ENCODE measurements around the gene PAPPA. TPM values are rescaled to one million over a fixed set of nuclear protein-coding genes. Genes with fewer than 3 reads are reported as not detected.

The PAPPA gene
- total and polyA plus RNA-seq, 9 donors, result 0.61 to 5.5 (median 2.6) TPM

DNA sequence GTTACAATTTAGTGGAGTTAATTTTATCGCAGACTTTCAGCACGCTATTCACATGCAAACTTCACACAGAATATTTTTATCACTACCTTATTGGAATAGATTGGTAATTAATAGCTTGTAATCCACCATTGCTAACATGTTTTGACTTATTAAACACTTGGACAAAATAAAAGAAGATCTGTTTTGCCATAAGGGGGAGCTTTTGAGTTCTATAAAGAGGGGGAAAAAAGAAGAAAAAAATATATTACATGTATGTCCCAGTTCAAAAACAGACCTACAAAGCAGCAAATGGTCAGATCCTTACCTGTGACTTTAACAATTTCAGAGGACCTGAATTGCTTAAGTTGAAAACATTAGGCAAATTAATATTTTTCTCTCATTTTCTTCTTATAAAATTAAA is 1.2 kb upstream of the PAPPA start:
- Histone ChIP-seq H3K9me3 (no peaks in the 10 kb centered on the region), H3K27me3 (no peaks in the 10 kb centered on the region), H3K36me3 (no peaks in the 10 kb centered on the region), H3K4me1 (ENCODE audit: insufficient read depth) (peaks cover 5% of the 10 kb centered on the region), H3K27ac (peak overlapping the region in 1 of 2 donors; percentile 79), H3K4me3 (no peak overlapping the region)
- 40 to 44% (median 41%) methylated on average over 2 of the region's 2 CpGs for WGBS, 3 donors
- no peak for DNase-seq
- intact Hi-C loops (cut with DNase I), result loop anchor here in 3 of 4 donors (5.0 to 10.0 kb wide), 3 partner anchors 212 to 420 kb away; no protein-coding TSS in a partner anchor
- TF ChIP-seq EP300 (IDR thresholded peaks at IDR 0.05) (no peak), POLR2A (IDR thresholded peaks at IDR 0.05) (no peak), CTCF (IDR thresholded peaks at IDR 0.05) (peak in 1 of 3 donors; percentile 26)

DNA sequence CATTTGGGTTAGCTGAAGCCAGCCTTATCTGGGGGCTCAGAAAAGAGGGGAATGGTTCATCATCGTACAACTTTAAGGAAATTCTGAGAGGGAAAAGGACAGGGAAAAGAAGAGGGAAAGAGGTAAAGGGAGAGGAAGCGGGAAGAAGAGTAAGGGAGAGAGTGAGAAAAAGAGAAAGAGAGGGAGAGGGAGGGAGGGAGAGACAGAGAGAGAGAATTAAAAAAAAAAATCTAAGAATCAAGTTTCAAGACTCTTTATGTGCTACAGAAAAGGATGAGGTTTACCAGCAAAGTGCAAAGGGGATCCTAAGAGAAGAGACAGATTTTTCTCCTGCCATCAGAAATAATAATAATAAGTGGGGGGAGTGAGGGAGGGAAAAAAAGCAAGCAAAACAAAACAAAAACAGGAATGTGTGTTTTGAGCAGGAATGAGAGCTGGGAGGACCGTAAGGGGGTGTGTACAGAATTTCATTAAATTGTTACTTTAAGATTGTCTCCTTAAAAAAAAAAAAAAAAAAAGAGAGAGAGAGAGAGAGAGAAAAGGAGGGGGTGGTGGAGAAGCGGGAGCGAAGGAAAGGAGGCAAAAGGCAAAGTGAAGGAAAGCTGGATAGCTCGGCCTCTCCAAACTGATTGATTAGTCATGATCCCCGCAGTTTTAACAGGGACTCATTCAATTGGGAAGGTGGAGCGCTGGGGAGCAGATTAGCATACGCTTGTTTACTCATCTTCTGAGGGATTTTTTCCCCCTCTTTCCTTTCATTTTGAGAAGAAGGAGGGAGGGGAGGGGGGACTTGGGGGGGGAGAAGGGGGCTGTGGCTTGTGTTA is 438 bp upstream of the PAPPA start:
- Histone ChIP-seq H3K9me3 (no peaks in the 10 kb centered on the region), H3K4me1 (ENCODE audit: insufficient read depth) (peaks cover 9% of the 10 kb centered on the region), H3K27ac (peak overlapping the region in 1 of 2 donors; percentile 79), H3K27me3 (no peaks in the 10 kb centered on the region), H3K36me3 (no peaks in the 10 kb centered on the region), H3K4me3 (peak overlapping the region; percentile 70)
- DNase-seq, result peak in 3 of 5 donors; percentile 12 to 31 (median 27)
- intact Hi-C loops (cut with DNase I), result loop anchor here in 3 of 4 donors (5.0 to 10.0 kb wide), 3 partner anchors 212 to 419 kb away; no protein-coding TSS in a partner anchor
- 6 to 8% (median 6%) methylated on average over 9 of the region's 9 CpGs for WGBS, 3 donors
- TF ChIP-seq CTCF (IDR thresholded peaks at IDR 0.05), result no peak
- TF ChIP-seq POLR2A (IDR thresholded peaks at IDR 0.05), result no peak
- no peak for TF ChIP-seq EP300 (IDR thresholded peaks at IDR 0.05)

- intact Hi-C loops (cut with DNase I), result loop anchor here in 3 of 4 donors (5.0 to 10.0 kb wide), 3 partner anchors 210 to 418 kb away; no protein-coding TSS in a partner anchor
- Histone ChIP-seq H3K9me3 (no peaks in the 10 kb centered on the region), H3K36me3 (no peaks in the 10 kb centered on the region), H3K4me3 (peak overlapping the region; percentile 70), H3K27me3 (no peaks in the 10 kb centered on the region), H3K4me1 (ENCODE audit: insufficient read depth) (peaks cover 9% of the 10 kb centered on the region), H3K27ac (peak overlapping the region; percentile 66 to 90)
- peak; percentile 27 to 68 (median 49) for DNase-seq
- 1% methylated on average over 52 to 74 of the region's 74 CpGs for WGBS, 3 donors
- TF ChIP-seq CTCF (IDR thresholded peaks at IDR 0.05) (no peak), POLR2A (IDR thresholded peaks at IDR 0.05) (no peak), EP300 (IDR thresholded peaks at IDR 0.05) (no peak)
Measured at GRCh38 chr9:116154334-116154975, 864 bp downstream of the PAPPA start.

DNA sequence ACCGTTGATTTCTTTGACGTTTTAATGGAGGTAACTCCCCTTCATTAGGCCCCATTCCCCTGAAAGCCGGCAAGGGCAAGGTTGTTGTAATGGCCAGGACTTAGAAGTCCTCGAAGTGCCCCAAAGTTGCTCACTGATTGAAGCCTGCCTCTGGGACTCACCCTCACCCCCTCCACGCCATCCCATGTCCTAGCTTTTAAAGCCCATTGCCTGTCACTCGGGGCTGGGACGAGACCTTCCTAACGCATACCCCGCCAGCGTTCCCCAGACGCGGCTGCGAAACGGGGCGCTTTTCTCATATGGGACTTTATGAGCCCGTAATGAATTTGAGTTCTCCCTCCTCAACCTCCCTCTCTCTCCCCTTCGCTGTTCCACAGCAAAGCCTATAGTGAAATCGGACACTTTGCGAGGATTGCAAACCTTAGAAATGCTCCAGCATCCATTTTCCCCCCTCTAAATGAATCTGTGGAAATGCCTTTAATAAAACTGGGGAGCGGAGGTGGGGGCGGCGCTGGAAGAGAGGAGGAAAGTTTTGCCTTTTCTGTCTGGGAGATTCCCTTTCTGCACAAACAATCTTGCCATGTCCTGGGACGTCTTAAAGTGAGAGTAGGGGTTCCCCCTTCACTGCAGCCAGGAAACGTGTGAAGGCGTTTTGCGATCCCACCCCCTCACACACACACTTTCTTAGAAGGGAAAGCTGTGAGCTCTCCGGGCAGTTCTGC is 1.5 kb downstream of the PAPPA start:
- peaks cover 9% of the 10 kb centered on the region for H3K4me1 ChIP-seq (ENCODE audit: insufficient read depth)
- peak overlapping the region; percentile 66 to 90 for H3K27ac ChIP-seq
- H3K36me3 ChIP-seq, result no peaks in the 10 kb centered on the region
- WGBS, 3 donors, result 1% methylated on average over 27 of the region's 27 CpGs
- intact Hi-C loops (cut with DNase I), result loop anchor here in 3 of 4 donors (5.0 to 10.0 kb wide), 4 partner anchors 162 to 417 kb away; no protein-coding TSS in a partner anchor
- DNase-seq, result peak; percentile 26 to 54 (median 51)
- peak overlapping the region; percentile 70 for H3K4me3 ChIP-seq
- H3K27me3 ChIP-seq, result no peaks in the 10 kb centered on the region
- TF ChIP-seq CTCF (IDR thresholded peaks at IDR 0.05) (no peak), POLR2A (IDR thresholded peaks at IDR 0.05) (no peak), EP300 (IDR thresholded peaks at IDR 0.05) (no peak)
- H3K9me3 ChIP-seq, result no peaks in the 10 kb centered on the region
